Peyer's patch (tissue), 4 donors: ENCODE data around the gene SLX9.

Experiments
- CTCF ChIP-seq, 6 experiments: fragments of 450-650 bp in 4 of 6; fragments of 200-600 bp in 2 of 6; sonication (generic) in 1 of 6; IDR thresholded peaks; one replicate each; pipeline ENCODE4 v1.5.1; 2017 to 2019; ENCODE audit warnings: antibody characterized with exemption in 6 of 6, mild to moderate bottlenecking in 3 of 6, moderate library complexity in 1 of 6
- POLR2A ChIP-seq, 2 donors: fragments of 450-650 bp; IDR thresholded peaks; one replicate each; pipeline ENCODE4 v1.5.1; 2017; ENCODE audit warnings: antibody characterized with exemption in 2 of 2, mild to moderate bottlenecking in 2 of 2, moderate library complexity in 2 of 2

- TF ChIP-seq CTCF (IDR thresholded peaks at IDR 0.05), result no peak
- no peak for TF ChIP-seq POLR2A (IDR thresholded peaks at IDR 0.05)
These were observed 49.7 kb downstream of the SLX9 start for GRCh38 chr21:44989537-44989886.
